Stimulated activated CD8-positive, alpha-beta memory T cell treated with anti-CD3 and anti-CD28 coated beads, Interleukin-4, amount 100 ng/mL, for 1 hour (primary cell): ENCODE results near the gene GAGE12E.
"Not testable (repeated sequence)": the region's sequence is repeated elsewhere in the genome, so short reads cannot be mapped to it uniquely, and the experiment has no call there.

Experiments used
- DNase-seq, 2 donors: peaks; one replicate each; pipeline ENCODE4 v3.0.0-alpha.2; 2020; ENCODE audit warnings: low read depth in 2 of 2, low spot score in 1 of 2

Gene GAGE12E

GRCh38 chrX:49550989-49551388 is at the start of gene GAGE12E:
GAGE12E (plus strand) TSS chrX:49551289; CDS start chrX:49552444, 1,155 bp downstream.
- DNase-seq, result not testable (repeated sequence)

GRCh38 chrX:49531877-49532276 is 19.2 kb upstream of the GAGE12E start, which contains the start of gene GAGE12C:
GAGE12C (plus strand) TSS chrX:49532177; CDS start chrX:49533332, 1,155 bp downstream.
- not testable (repeated sequence) for DNase-seq

DNA sequence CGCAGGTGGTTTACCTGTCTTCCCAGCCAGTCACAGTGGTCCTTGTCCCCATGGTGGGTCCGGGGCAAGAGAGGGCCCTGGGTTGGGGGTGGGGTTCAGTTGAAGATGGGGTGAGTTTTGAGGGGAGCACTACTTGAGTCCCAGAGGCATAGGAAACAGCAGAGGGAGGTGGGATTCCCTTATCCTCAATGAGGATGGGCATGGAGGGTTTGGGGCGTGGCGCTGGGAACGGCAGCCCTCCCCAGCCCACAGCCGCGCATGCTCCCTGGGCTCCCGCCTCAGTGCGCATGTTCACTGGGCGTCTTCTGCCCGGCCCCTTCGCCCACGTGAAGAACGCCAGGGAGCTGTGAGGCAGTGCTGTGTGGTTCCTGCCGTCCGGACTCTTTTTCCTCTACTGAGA is 9.7 kb upstream of the GAGE12E start, which contains the start of gene GAGE12D:
Gene GAGE12D, plus strand, starts transcription at position 301 of the 400 bp plus-strand sequence. CDS start 1,155 bp downstream, outside the sequence.
- DNase-seq, result not testable (repeated sequence)

- DNase-seq, result not testable (repeated sequence)
Measured at GRCh38 chrX:49560542-49560941, 9.5 kb downstream of the GAGE12E start, which contains the start of gene GAGE12F. GAGE12F (plus strand) TSS chrX:49560842; CDS start chrX:49561997, 1,155 bp downstream.

DNA sequence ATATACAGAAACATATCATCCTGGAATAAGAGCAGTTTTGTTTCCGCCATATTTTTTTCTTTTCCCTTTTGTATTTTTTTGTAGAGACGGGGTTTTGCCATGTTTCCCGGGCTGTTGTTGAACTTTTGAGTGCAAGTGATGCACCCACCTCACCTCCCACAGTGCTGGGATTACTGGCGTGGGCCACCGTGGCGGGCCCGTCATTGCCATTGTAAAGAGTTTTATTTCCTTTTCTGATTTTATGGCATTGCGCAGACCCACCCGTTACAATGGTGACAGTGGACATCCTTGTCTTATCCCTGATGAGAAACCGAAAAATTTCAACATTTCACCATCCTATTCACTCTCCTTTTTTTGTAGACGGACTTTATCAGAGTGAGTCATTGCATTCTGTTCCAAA is 17.6 kb downstream of the GAGE12E start:
- DNase-seq, result not testable (repeated sequence)

DNA sequence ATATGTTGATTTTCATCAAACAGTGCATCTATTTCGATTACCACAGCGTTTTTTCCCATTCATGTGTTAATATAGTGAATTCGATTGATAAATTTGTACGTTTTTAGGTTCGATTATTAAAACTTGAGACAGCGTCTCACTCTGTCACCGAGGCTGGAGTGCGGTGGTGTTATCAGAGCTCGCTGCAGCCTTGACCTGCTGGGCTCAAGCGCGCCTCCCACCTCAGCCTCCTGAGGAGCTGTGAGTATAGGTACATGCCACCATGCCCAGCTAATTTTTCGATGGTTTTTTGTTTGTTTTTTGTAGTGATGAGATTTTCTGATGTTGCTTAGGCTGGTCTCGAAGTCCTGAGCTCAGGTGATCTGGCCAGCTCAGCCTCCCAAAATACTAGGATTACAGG is 18.1 kb downstream of the GAGE12E start:
- DNase-seq, result not testable (repeated sequence)

- not testable (repeated sequence) for DNase-seq
Measured at GRCh38 chrX:49570100-49570499, 19.0 kb downstream of the GAGE12E start, which contains the start of gene GAGE12G. GAGE12G (plus strand) TSS chrX:49570400; CDS start chrX:49571555, 1,155 bp downstream.

GRCh38 chrX:49579649-49580048 is 28.6 kb downstream of the GAGE12E start, which contains the start of gene GAGE12H:
GAGE12H (plus strand) TSS chrX:49579949; CDS start chrX:49581104, 1,155 bp downstream.
- DNase-seq, result not testable (repeated sequence)

DNA sequence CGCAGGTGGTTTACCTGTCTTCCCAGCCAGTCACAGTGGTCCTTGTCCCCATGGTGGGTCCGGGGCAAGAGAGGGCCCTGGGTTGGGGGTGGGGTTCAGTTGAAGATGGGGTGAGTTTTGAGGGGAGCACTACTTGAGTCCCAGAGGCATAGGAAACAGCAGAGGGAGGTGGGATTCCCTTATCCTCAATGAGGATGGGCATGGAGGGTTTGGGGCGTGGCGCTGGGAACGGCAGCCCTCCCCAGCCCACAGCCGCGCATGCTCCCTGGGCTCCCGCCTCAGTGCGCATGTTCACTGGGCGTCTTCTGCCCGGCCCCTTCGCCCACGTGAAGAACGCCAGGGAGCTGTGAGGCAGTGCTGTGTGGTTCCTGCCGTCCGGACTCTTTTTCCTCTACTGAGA is 38.1 kb downstream of the GAGE12E start, which contains the start of gene GAGE2A:
Gene GAGE2A, plus strand, starts transcription at position 301 of the 400 bp plus-strand sequence. CDS start 1,155 bp downstream, outside the sequence.
- DNase-seq, result not testable (repeated sequence)

DNA sequence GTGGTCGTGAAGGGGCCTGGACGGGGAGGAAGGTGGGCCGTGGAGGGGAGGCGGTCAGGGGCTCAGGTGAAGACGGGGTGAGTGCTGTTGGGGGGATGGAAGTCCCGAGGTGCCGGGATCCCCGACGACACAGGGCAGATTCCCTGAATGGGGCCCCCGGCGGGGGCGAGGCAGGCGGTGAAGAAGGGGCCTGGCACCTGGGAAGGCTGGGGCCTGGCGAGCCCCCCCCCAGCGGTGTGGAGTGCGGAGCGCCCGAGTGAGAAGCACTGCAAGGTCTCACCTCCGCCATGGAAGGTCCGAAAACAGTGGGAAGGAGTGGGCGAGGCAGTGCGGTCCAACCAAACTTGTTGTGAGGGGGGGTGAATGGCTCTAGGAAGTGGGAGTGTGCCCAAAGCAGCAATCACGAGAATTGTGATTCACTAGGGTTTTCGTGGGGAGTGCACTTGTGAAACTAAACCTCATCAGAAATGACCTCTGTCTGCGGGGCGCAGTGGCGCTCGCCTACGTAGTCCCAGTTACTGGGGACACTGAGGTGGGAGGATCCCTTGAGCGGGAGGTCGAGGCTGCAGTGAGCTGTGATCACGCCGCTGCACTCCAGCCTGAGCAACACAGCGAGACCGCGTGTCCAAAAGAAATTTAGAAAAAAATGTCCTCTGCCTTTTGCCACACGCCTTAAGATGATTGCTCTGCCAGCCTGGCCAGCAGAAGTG is 38.8 kb downstream of the GAGE12E start:
- not testable (repeated sequence) for DNase-seq

DNA sequence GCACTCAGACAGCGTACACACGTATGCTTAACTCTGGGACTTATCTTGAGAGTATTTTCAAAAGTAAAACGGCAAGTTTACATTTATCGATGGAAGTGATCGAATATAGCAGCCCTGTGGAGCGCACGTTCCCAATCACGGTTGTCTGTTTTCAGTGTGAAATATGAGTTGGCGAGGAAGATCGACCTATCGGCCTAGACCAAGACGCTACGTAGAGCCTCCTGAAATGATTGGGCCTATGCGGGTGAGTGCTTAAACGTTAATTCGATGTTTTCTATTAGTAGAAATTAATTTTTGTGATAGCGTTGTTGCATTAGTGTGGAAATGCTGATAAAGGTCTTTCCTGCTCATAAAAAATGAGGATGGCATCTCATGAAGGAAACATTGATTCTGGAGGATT is 39.4 kb downstream of the GAGE12E start:
- not testable (repeated sequence) for DNase-seq

DNA sequence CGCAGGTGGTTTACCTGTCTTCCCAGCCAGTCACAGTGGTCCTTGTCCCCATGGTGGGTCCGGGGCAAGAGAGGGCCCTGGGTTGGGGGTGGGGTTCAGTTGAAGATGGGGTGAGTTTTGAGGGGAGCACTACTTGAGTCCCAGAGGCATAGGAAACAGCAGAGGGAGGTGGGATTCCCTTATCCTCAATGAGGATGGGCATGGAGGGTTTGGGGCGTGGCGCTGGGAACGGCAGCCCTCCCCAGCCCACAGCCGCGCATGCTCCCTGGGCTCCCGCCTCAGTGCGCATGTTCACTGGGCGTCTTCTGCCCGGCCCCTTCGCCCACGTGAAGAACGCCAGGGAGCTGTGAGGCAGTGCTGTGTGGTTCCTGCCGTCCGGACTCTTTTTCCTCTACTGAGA is 47.6 kb downstream of the GAGE12E start, which contains the start of gene GAGE1:
Gene GAGE1, plus strand, starts transcription at position 301 of the 400 bp plus-strand sequence. CDS start 1,155 bp downstream, outside the sequence.
- DNase-seq, result not testable (repeated sequence)
